Effector memory CD4-positive, alpha-beta T cell (primary cell): ENCODE measurements around the gene SMARCD3.

Experiments used
- DNase-seq, 3 donors: peaks; one replicate each; pipeline ENCODE4 v3.0.0-alpha.2; 2020
- H3K27ac ChIP-seq: 2 replicates; pipeline ENCODE4 v1.7.0; 2013; ENCODE audit warnings: mild to moderate bottlenecking, low read length, moderate library complexity; ENCODE audit not compliant: insufficient read depth, poor library complexity, severe bottlenecking
- H3K27me3 ChIP-seq: replicated peaks from 2 replicates; pipeline ENCODE4 v1.7.0; 2013; ENCODE audit warnings: mild to moderate bottlenecking, low read length; ENCODE audit not compliant: insufficient read depth, control insufficient read depth, poor library complexity, severe bottlenecking
- H3K36me3 ChIP-seq: 2 replicates; pipeline ENCODE4 v1.7.0; 2013; ENCODE audit warnings: mild to moderate bottlenecking, low read length, moderate library complexity; ENCODE audit not compliant: control insufficient read depth, insufficient read depth
- H3K4me1 ChIP-seq: 2 replicates; pipeline ENCODE4 v1.7.0; 2013; ENCODE audit warnings: low read length, mild to moderate bottlenecking; ENCODE audit not compliant: control insufficient read depth, insufficient read depth, poor library complexity, severe bottlenecking
- H3K4me3 ChIP-seq: 2 replicates; pipeline ENCODE4 v1.7.0; 2013; ENCODE audit warnings: low read length, low read depth, mild to moderate bottlenecking; ENCODE audit not compliant: insufficient read depth, poor library complexity, severe bottlenecking
- H3K9me3 ChIP-seq: 2 replicates; pipeline ENCODE4 v1.7.0; 2013; ENCODE audit warnings: mild to moderate bottlenecking, low read length, moderate library complexity; ENCODE audit not compliant: control insufficient read depth

The SMARCD3 gene

GRCh38 chr7:151191544-151191943 lies 57.0 kb downstream of the SMARCD3 start:
- H3K27me3 ChIP-seq = no peaks in the 10 kb centered on the region

GRCh38 chr7:151189038-151189437 lies 59.5 kb downstream of the SMARCD3 start:
- Histone ChIP-seq H3K4me3 (no peak overlapping the region), H3K27ac (no peak overlapping the region), H3K9me3 (no peaks in the 10 kb centered on the region), H3K27me3 (no peaks in the 10 kb centered on the region), H3K36me3 (no peaks in the 10 kb centered on the region), H3K4me1 (peaks cover 2% of the 10 kb centered on the region)
- no peak for DNase-seq

More at GRCh38 chr7:151191544-151191943, 57.0 kb downstream of the SMARCD3 start:
- H3K36me3 ChIP-seq = no peaks in the 10 kb centered on the region
- no peak overlapping the region for H3K27ac ChIP-seq
- no peak overlapping the region for H3K4me3 ChIP-seq
- peaks cover 8% of the 10 kb centered on the region for H3K4me1 ChIP-seq
- no peak for DNase-seq
- no peaks in the 10 kb centered on the region for H3K9me3 ChIP-seq
